Stimulated activated CD8-positive, alpha-beta memory T cell treated with anti-CD3 and anti-CD28 coated beads, Interleukin-7, amount 100 ng/mL, for 24 hours (primary cell): ENCODE measurements around the gene HIVEP1.
"Not testable (repeated sequence)": the region's sequence is repeated elsewhere in the genome, so short reads cannot be mapped to it uniquely, and the experiment has no call there.

Experiments used
- DNase-seq: peaks from one replicate; pipeline ENCODE4 v3.0.0-alpha.2; 2020; ENCODE audit warnings: low read depth

The HIVEP1 gene

DNA sequence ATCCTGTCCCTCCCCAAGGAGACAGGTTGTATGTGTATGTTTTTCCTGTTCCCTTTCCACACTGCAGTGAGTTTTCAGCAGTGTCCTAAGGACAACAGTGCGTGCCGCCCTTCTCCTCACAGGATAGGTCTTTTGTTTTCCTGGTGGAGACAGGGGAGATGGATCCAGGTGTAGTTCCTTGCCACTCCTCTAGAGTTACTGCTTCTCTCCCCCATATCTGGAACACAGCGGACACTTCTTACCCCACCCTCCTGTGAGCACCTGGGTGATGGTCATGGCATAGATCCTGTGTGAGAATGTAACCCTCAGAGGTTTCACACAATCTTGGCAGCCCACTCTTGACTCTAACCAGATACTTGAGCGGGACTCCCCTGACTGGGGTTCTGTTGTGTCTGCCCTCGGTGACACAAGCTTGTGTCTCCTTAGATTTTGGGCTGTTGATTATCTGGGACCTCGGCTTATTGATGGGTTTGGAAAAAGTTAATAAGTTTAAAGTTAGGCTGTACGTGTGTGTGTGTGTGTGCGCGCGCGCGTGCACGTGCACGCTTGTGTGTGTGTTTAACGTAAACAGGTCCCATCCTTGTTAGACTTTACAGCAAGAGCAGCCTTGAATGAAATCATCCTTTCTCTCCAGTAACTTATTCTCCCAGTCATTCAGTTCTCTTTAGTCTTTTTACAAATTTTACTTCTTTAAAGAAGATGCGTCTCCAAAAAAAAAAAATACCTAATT is 146.7 kb downstream of the HIVEP1 start:
- DNase-seq, result no peak

- no peak for DNase-seq
Observed at GRCh38 chr6:12160326-12160725, 148.2 kb downstream of the HIVEP1 start.

GRCh38 chr6:12162213-12162612 is 150.1 kb downstream of the HIVEP1 start:
- no peak for DNase-seq

- no peak for DNase-seq
Observed at GRCh38 chr6:12163149-12163548, 151.0 kb downstream of the HIVEP1 start.

GRCh38 chr6:12163744-12164507 is 151.8 kb downstream of the HIVEP1 start:
- DNase-seq, result no peak

DNA sequence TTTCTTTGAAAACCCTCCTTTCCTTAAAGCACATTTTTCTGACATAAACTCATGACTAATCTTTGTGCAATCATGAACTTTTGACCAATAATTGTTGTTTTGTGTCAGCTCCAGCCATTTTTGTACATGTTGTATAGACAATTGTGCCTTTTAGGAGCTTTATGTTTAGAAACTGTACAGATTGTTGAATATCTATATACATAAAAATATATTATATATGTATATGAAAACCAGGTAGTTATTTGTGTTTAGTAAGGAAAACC is 152.3 kb downstream of the HIVEP1 start:
- no peak for DNase-seq

DNA sequence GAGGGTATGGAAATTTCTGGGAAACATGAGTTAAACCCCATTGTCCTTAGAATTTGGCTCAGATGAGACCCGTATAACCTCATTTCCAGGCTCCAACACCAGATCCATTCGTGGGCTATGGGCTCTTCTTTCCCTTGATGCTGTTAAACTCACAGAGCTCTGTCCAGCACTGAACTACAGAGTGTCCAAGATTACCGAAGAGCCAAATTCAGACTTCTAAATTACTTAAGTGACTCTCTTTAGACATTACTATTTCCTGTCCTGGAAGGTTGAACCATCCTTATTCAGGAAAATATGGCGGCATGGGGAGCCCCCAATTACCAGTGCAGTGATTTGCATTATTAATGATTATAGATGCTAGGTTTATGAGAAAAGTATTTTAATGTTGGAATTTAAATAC is 153.2 kb downstream of the HIVEP1 start:
- no peak for DNase-seq

- no peak for DNase-seq
Observed at GRCh38 chr6:12165722-12166280, 153.7 kb downstream of the HIVEP1 start.

DNA sequence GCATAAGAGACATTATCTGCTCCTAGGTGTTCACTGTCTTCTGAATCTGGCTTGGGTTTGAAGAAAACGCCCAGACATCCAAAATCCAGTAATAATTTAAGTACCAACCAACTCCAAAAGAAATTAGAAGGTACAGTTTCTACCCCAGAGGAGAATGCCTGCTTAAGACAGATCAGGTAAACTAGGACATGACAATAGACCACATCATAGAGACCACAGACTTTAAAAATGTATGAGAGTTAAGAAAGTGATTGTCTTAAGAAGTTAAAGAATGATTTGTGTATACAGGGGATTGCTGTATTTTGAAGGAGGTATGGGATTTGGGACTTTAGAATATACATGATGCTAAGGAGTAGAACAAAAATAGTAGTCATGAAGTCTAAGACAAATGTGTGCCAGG is 157.3 kb downstream of the HIVEP1 start:
- no peak for DNase-seq

- DNase-seq, result no peak
Observed at GRCh38 chr6:12170351-12171092, 158.4 kb downstream of the HIVEP1 start.

DNA sequence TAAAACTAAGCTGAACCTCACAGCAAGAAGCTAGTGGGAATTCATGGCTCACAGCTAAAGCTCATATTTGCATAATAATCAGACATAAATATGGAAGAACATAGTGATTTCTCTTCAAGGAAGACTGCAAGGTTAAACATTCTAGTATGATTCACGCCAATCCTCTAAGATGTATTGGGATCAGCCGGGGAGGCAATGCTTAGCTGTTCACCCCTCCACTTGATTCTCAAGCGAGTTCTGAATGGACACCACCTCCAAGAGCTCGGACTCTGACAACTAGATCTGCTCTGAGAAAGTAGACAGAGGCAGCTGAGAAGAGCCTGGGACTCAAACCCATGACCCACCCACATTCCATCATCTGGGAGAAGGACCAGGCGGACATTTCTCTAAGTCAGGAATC is 159.6 kb downstream of the HIVEP1 start:
- no peak for DNase-seq

GRCh38 chr6:12172572-12172971 is 160.5 kb downstream of the HIVEP1 start:
- DNase-seq, result no peak

GRCh38 chr6:12173181-12173580 is 161.1 kb downstream of the HIVEP1 start:
- no peak for DNase-seq

GRCh38 chr6:12173661-12174060 is 161.5 kb downstream of the HIVEP1 start:
- DNase-seq, result no peak

GRCh38 chr6:12174878-12175277 is 162.8 kb downstream of the HIVEP1 start:
- DNase-seq, result no peak

GRCh38 chr6:12175626-12176025 is 163.5 kb downstream of the HIVEP1 start:
- no peak for DNase-seq

- not testable (repeated sequence) for DNase-seq
Observed at GRCh38 chr6:12176782-12177181, 164.7 kb downstream of the HIVEP1 start.

DNA sequence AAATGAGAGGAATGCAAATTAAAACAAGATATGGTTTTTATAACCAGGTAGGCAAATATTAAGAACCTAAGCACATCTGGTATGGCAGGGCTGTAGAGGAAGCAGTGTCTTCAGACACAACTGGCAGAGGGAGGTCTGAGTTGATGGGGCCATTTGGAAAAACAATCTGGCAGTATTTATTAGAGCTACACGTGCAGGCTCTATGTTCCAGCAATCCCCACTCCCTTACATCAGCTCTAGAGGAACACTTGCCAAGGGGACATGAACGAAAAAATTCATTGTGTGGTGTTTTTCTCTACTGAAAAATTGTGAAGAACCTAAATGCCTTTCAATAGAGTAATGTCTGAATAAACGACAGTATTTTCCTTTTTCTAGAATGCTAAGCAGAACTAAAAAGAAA is 166.4 kb downstream of the HIVEP1 start:
- DNase-seq, result no peak

DNA sequence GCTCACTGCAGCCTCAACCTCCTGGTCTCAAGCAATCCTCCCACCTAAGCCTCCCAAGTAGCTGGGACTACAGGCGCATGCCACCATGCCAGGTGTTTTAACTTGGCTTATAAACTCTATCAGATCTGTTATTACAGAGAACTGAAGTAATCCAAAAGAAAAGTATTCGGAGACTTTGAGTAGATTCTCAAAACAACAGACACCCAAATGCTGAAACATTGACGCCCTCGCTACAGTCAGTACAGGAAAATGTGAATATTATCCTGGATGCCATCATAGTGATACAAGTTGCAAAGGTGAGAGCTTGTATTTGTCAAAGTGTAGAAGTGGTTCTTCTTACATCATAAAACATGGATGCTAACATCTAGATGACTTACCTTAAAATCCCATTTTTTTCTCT is 169.4 kb downstream of the HIVEP1 start:
- DNase-seq, result no peak

DNA sequence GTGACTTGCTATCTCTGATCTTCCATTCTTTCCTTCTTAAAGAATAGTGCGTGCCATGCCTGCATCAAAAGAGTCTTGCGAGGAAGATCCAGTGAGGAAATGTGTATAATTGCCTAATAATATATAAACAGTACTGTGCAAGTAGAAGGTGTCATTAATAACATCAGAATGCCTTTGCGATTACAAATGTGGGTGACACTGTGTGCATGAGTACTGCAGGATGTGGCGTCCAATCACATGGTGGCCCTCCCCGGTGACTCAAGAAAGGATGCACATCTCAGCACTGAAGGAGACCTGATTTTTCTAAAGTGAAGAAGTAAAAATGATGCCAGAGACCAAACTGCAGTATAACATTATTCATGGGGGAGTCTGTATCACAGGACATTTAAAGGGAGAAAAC is 170.6 kb downstream of the HIVEP1 start:
- DNase-seq, result no peak

- DNase-seq, result no peak
Observed at GRCh38 chr6:12185081-12185673, 173.1 kb downstream of the HIVEP1 start.

GRCh38 chr6:12186528-12186927 is 174.4 kb downstream of the HIVEP1 start:
- no peak for DNase-seq

GRCh38 chr6:12189150-12189549 is 177.0 kb downstream of the HIVEP1 start:
- DNase-seq, result no peak
